Stimulated activated CD8-positive, alpha-beta memory T cell treated with anti-CD3 and anti-CD28 coated beads, Interleukin-7, amount 100 ng/mL, for 24 hours (primary cell): ENCODE data around the gene PRSS56.

ENCODE experiments used
- DNase-seq: peaks from one replicate; pipeline ENCODE4 v3.0.0-alpha.2; 2020; ENCODE audit warnings: low read depth

The PRSS56 gene

DNA sequence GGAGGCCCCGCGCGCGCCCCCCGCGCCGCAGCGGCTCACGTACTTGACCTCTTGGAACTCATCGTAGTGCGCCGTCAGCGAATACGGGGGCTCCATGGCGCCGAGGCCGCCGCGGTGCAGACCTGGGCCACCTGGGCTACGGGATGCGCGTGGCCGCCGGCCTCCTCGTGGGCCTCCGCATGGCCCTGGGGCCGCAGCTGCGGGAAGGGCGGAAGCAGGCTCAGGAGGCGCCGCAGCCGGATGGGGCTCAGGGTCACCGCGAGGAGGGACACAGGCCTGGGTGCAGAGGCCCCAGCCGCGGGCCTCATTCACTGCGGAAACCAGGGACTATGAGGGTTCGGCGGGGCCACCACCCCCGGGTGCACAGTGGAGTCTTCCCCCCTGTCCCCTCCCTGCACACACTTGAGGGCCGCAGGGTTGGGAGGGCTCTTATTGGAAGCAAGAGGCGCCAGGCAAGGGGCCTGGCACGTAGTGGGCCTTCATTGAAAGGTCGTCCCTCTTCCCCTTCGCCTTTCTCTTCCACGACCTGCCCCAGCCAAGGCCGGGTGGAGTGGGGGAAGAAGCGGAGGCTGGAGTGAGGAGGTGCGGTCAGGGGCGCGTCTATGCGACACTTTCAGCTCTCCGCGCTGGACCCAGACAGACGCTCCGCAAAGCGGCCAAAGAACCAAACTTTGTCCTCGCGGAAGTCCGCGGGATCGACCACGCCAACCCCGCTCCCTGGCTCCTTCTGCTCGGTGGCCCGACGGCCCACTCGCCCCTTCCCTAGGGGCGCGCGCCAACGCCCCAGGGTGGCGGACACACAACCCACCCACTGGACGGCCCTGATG is 33.4 kb upstream of the PRSS56 start:
- no peak for DNase-seq

- DNase-seq = no peak
Measured at GRCh38 chr2:232487385-232488096, 32.6 kb upstream of the PRSS56 start, which contains the start of gene ECEL1. Gene ECEL1, minus strand, starts transcription at chr2:232487834. Its CDS starts 1,181 bp downstream, at chr2:232486653.

GRCh38 chr2:232488097-232488711 is 32.0 kb upstream of the PRSS56 start:
- no peak for DNase-seq

DNA sequence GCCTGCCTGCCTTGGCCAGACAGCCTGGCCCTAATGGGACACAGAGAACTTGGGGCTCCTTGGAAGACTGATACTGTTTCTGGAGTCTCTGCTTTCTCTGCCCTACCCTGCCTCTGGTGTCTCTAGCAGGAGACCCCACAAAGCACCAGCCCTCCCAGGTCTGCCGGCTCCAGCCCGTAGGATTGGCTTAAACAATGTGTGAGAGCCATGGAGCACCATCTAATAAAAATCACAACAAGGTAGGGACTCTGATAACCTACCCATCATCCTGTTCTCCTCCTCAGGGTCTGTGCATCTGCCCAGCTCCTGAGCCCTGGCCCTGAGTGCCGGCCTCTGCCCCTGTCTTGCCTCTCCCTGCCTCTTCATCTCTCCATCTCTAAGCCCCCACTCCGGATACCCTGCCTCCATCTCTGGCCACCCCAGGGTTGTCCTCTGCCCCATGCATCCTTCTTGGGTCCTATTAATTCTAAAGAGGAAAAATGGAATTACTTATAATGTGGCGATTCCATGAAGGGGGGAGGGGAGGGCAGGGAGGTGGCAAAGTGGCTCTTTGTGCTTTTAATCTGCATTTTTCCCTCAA is 31.4 kb upstream of the PRSS56 start:
- DNase-seq = no peak

- DNase-seq = no peak
Measured at GRCh38 chr2:232489516-232490220, 30.5 kb upstream of the PRSS56 start.

- DNase-seq = no peak
Measured at GRCh38 chr2:232490221-232491138, 29.7 kb upstream of the PRSS56 start.

GRCh38 chr2:232491139-232491780 is 28.9 kb upstream of the PRSS56 start:
- DNase-seq = no peak

- DNase-seq = no peak
Measured at GRCh38 chr2:232492236-232492848, 27.8 kb upstream of the PRSS56 start.

DNA sequence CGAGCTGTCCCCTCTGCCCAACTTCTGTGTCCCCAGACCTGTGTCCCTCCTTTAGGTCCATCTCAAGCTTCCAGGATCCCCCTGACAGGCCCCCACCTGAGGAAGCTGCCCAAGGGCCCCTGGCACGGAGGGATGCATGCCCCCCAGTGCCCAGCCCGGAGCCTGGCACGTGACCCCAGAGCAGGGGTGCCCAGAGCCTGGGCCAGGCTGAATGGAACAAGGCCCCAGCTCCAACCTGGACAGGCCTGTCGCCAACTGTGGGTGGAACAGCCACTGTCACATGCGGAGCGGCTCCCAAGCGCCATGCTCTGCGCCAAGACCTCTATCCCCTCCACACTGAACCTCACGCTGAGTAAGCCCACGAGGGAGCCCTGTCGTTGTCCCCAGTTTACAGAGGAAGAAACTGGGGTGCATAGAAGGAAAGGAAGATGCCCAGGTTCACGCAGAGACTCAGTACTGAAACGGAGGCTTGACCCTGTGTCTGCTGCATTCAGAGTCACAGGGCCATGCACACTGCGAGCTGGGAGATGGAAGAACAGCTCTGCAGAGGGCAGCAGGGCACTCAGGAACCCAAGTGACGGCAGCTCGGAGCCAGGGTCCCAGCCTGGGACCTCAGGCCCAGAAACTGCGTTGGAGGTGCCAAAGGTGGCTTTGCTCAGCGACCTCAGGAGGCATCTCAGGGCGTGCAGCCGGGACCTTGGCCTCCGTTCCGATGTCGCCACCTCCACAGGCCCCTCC is 27.1 kb upstream of the PRSS56 start:
- no peak for DNase-seq

- no peak for DNase-seq
Measured at GRCh38 chr2:232493701-232494474, 26.3 kb upstream of the PRSS56 start.

GRCh38 chr2:232494542-232494941 is 25.6 kb upstream of the PRSS56 start:
- DNase-seq = no peak

DNA sequence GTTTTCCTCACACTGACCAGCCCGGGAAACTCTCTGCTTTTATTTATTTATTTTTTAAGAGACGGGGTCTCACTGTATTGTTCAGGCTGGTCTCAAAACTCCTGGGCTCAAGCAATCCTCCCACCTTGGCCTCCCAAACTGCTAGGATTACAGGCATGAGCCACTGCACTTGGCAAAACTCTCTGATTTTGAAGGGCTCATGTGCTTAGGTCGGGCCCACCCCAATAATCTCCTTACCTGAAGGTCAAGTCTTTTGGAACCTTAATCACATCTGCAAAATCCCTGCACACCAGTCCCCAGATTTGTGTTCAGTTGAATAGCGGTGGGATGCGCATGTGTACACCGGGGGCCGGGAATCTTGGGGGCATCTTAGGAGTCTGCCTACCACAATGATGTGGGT is 24.9 kb upstream of the PRSS56 start:
- DNase-seq = no peak

DNA sequence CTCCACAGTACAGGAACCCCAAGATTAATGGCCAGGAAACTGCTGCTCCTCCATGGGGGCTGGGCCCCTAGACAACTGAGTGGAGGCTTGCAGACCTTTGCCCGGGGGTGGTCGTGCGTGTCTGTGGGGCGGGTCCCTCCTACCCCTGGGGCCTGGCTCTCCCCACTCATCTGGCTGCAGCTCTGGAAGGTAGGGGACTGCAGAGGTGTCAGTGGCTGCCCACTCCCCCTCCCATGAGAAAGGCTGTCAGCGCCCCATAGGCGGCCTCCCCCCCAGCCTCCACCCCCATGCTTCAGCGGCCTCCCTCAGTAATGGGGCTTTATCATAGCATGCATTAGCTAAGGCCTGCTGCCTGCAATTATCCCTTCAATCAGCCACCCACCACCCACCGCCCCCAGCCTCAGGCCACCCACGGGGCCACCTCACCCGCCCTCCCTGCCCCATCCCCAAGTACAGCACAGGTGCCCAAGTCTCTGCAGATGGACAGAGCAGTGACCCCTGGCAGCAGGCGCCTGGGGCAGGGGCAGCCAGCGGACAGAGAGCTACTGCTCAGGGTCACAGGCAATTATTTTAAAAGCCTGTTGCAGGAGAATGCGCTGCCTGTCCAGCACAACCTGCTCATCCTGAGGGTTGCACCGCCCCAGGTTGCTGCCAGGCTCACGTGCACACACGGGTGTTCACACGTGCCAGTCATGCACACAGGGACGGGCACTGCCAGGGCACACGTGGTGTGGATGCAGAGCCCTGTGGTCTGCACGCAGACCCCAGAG is 23.5 kb upstream of the PRSS56 start:
- no peak for DNase-seq

GRCh38 chr2:232497348-232497747 is 22.8 kb upstream of the PRSS56 start:
- no peak for DNase-seq

GRCh38 chr2:232498452-232498851 is 21.7 kb upstream of the PRSS56 start:
- DNase-seq = no peak

DNA sequence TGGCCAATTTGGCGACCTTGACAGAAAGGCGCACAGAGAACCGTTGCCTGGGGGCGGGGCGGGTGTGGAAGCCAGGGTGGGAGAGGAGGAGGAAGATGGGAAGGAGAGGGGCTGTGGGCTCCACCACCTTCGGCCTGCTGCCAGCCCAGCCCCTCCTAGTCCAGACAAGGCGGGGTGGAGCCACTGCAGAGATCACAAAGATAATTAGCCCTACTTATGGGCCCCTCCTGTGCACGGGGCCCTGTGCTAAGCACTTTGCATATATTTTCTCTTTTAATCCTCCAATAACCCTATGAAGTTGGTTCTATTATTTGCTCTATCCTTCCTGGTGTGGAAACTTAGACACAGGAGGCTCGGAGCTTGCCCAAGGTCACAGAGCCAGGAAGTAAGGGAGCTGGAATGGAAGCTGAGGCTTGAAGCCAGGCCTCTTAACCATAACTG is 18.8 kb upstream of the PRSS56 start:
- no peak for DNase-seq

- DNase-seq = no peak
Measured at GRCh38 chr2:232501794-232502390, 18.3 kb upstream of the PRSS56 start.
